ENCODE results near the gene MEDAG. TPM values are rescaled to one million over a fixed set of nuclear protein-coding genes. Genes with fewer than 3 reads are reported as not detected.

MEDAG gene
- total and polyA plus RNA-seq, 10 donors, result 0.16 to 2.7 (median 0.46) TPM; not detected in 3

DNA sequence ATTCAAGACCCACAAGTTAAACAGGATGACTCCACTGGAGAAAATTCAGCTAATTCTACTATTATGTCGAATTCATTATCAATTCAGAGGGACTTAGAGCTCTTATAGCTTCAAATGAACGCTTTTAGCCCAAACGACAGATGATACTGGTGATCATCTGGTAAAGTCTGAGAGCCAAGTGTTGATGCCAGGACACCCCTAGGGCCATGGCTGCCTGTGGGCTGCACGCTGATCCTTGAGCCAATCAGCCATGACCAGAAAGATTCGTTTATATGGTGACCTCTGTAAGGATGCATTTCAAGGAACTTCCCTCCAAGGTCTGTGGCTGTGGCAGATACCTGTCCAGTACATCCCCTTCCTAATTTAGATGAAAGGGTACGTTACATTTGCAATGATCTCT, 10.9 kb downstream of the MEDAG start:
- DNase-seq, result no peak
- intact Hi-C loops (cut with DNase I; ENCODE audit: low total_unique reads), result no loop called here
- Histone ChIP-seq H3K27ac (no peak overlapping the region), H3K4me1 (peaks cover 0 to 4% (median 0%) of the 10 kb centered on the region in 6 donors), H3K9me3 (no peaks in the 10 kb centered on the region), H3K27me3 (replicated peaks in 1 of 7) (peaks cover 0 to 37% (median 0%) of the 10 kb centered on the region in 7 donors), H3K4me3 (no peak overlapping the region), H3K36me3 (no peaks in the 10 kb centered on the region)
- 74 to 88% (median 83%) methylated on average over 6 of the region's 6 CpGs for WGBS, 5 donors
- TF ChIP-seq POLR2A (IDR thresholded peaks at IDR 0.05) (no peak), POLR2AphosphoS5 (IDR thresholded peaks at IDR 0.05) (no peak)
- TF ChIP-seq, protein P1, sequence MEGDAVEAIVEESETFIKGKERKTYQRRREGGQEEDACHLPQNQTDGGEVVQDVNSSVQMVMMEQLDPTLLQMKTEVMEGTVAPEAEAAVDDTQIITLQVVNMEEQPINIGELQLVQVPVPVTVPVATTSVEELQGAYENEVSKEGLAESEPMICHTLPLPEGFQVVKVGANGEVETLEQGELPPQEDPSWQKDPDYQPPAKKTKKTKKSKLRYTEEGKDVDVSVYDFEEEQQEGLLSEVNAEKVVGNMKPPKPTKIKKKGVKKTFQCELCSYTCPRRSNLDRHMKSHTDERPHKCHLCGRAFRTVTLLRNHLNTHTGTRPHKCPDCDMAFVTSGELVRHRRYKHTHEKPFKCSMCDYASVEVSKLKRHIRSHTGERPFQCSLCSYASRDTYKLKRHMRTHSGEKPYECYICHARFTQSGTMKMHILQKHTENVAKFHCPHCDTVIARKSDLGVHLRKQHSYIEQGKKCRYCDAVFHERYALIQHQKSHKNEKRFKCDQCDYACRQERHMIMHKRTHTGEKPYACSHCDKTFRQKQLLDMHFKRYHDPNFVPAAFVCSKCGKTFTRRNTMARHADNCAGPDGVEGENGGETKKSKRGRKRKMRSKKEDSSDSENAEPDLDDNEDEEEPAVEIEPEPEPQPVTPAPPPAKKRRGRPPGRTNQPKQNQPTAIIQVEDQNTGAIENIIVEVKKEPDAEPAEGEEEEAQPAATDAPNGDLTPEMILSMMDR (IDR thresholded peaks at IDR 0.05 in 8 of 11, conservative IDR thresholded peaks at IDR 0.05 in 3 of 11), result no peak

DNA sequence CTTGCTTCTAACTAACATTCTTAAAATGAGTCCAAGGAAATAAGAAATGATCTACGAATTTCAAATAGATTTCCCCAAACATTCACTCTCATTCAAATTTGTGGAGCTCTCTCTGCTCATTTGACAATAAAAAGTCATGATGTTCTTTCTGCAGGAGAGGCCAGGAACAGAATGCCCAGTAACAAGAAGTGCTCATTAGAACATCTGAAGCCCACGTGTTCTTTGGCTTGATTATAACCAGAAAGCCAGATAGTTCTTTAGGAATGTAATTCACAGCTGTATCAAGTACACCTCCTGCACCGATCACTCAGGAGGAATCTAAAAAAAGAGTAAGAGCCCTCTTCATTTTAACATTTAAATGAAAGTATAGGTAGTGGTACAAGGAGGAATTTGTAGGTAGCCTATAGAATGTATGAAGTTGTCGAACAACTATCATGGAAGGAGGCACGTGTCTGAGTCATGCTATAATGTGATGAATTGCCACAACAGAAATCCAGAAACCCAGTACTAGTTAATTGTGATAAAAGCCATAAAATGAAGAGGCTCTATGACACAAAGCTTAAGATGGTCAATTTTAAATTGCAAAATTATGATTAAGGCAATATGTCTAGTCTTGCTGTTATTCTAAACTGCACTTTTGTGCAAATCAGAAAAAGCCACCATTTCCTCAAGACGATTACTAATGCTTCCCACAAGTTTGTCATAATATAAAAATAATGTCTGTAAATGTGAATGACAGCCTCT, 12.8 kb downstream of the MEDAG start:
- no peak for DNase-seq
- no peaks in the 10 kb centered on the region for H3K36me3 ChIP-seq
- H3K27ac ChIP-seq, result no peak overlapping the region
- peaks cover 0 to 34% (median 0%) of the 10 kb centered on the region in 7 donors for H3K27me3 ChIP-seq (replicated peaks in 1 of 7)
- no peak overlapping the region for H3K4me3 ChIP-seq
- 73 to 84% (median 78%) methylated on average over 6 of the region's 6 CpGs for WGBS, 5 donors
- TF ChIP-seq, protein P1 (IDR thresholded peaks at IDR 0.05 in 8 of 11, conservative IDR thresholded peaks at IDR 0.05 in 3 of 11), result no peak
- no peak for TF ChIP-seq POLR2AphosphoS5 (IDR thresholded peaks at IDR 0.05)
- TF ChIP-seq POLR2A (IDR thresholded peaks at IDR 0.05), result no peak
- intact Hi-C loops (cut with DNase I; ENCODE audit: low total_unique reads), result no loop called here
- H3K9me3 ChIP-seq, result no peaks in the 10 kb centered on the region
- peaks cover 0 to 4% (median 0%) of the 10 kb centered on the region in 6 donors for H3K4me1 ChIP-seq

DNA sequence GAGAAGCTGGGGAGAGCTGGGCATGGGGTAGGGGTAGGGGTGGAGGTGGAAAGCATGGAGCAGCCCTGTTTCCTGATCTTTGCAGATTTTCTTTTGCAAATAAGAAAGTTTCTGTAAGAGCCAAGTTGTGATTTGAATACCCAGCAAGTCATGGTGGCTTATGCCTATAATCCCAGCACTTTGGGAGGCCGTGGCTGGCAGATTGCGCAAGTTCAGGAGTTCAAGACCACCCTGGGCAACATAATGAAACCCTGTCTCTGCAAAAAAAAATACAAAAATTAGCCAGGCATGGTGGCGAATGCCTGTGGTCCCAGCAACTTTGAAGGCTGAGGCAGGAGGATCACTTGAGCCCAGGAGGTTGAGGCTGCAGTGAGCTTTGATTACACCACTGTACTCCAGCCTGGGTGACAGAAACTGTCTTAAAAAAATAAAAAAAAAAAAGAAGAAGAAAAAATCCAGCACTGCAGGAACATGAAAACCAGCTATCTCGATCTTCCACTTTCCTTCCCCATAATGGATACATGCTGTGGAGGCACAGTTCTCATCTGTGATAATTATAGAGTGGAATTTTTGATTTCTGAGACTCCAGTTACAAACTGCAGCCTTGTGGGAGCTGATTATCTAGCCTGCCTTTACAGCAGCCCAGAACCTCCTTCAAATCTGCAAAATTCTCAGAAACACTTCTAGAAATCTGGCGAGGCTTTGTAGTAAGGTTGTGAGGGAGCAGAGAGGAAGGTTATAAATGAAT, 14.3 kb downstream of the MEDAG start:
- Histone ChIP-seq H3K9me3 (no peaks in the 10 kb centered on the region), H3K36me3 (no peaks in the 10 kb centered on the region), H3K4me3 (no peak overlapping the region), H3K27ac (no peak overlapping the region), H3K4me1 (peaks cover 0 to 4% (median 0%) of the 10 kb centered on the region in 6 donors), H3K27me3 (replicated peaks in 1 of 7) (peaks cover 0 to 26% (median 0%) of the 10 kb centered on the region in 7 donors)
- WGBS, 5 donors, result 71 to 86% (median 75%) methylated on average over 5 of the region's 5 CpGs
- intact Hi-C loops (cut with DNase I; ENCODE audit: low total_unique reads), result no loop called here
- TF ChIP-seq POLR2AphosphoS5 (IDR thresholded peaks at IDR 0.05) (no peak), POLR2A (IDR thresholded peaks at IDR 0.05) (no peak)
- TF ChIP-seq, protein P1 (IDR thresholded peaks at IDR 0.05 in 8 of 11, conservative IDR thresholded peaks at IDR 0.05 in 3 of 11), result no peak
- no peak for DNase-seq

DNA sequence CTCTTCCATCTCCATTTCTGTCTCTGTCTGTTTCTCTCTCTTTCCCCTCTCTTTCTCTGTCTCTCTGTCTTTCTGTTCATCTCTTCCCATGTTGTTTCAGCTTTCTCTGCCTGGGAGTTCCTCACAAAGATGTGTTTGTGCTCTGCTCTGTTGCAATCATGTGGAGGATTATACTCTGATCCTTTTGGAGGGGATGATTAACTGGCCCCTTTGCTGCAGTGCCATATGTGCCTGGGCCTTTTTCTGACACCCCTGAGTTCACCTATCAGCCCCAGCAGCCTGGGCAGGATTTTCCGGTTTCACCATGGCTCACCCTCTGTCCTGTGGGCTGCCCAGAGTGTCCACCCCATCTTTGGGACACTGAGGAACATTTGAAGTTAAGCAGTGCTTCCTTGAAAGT, 17.3 kb downstream of the MEDAG start:
- no peaks in the 10 kb centered on the region for H3K4me1 ChIP-seq
- no peaks in the 10 kb centered on the region for H3K36me3 ChIP-seq
- intact Hi-C loops (cut with DNase I; ENCODE audit: low total_unique reads), result no loop called here
- no peak overlapping the region for H3K27ac ChIP-seq
- TF ChIP-seq POLR2AphosphoS5 (IDR thresholded peaks at IDR 0.05) (no peak), POLR2A (IDR thresholded peaks at IDR 0.05) (no peak)
- TF ChIP-seq, protein P1 (IDR thresholded peaks at IDR 0.05 in 8 of 11, conservative IDR thresholded peaks at IDR 0.05 in 3 of 11), result no peak
- no peak overlapping the region for H3K4me3 ChIP-seq
- no peaks in the 10 kb centered on the region for H3K9me3 ChIP-seq
- 67 to 100% (median 86%) methylated on average over 1 of the region's 1 CpG for WGBS, 5 donors
- H3K27me3 ChIP-seq (replicated peaks in 1 of 7), result peaks cover 0 to under 1% (median 0%) of the 10 kb centered on the region in 7 donors
- no peak for DNase-seq
